NCI-H1417 (cell line): ENCODE measurements around the gene STK10.

Source experiments
- DNase-seq, 3 experiments: peaks; one replicate each; lab custom pipeline; 2025; lab: John Stamatoyannopoulos, UW

STK10 gene

GRCh38 chr5:172142709-172143215 is 45.3 kb downstream of the STK10 start:
- DNase-seq = no peak

- no peak for DNase-seq
These were observed 46.1 kb downstream of the STK10 start for GRCh38 chr5:172141949-172142319.

GRCh38 chr5:172140866-172141265 is 47.2 kb downstream of the STK10 start:
- DNase-seq = no peak

DNA sequence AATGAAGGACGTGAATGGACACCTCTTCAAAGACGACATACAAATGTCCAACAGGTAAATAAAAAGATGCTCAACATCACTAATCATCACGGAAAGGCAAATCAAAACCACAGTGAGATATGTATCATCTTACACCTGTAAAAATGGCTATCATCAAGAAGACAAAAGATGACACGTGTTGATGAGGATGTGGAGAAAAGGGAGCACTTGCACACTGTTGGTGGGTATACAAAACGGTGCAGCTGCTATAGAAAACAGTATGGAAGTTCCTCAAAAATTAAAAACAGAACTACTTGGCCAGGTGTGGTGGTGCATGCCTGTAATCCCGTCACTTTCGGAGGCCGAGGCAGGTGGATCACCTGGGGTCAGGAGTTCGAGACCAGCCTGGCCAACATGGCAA is 47.9 kb downstream of the STK10 start:
- no peak for DNase-seq

GRCh38 chr5:172137046-172137445 is 51.0 kb downstream of the STK10 start:
- DNase-seq = no peak

DNA sequence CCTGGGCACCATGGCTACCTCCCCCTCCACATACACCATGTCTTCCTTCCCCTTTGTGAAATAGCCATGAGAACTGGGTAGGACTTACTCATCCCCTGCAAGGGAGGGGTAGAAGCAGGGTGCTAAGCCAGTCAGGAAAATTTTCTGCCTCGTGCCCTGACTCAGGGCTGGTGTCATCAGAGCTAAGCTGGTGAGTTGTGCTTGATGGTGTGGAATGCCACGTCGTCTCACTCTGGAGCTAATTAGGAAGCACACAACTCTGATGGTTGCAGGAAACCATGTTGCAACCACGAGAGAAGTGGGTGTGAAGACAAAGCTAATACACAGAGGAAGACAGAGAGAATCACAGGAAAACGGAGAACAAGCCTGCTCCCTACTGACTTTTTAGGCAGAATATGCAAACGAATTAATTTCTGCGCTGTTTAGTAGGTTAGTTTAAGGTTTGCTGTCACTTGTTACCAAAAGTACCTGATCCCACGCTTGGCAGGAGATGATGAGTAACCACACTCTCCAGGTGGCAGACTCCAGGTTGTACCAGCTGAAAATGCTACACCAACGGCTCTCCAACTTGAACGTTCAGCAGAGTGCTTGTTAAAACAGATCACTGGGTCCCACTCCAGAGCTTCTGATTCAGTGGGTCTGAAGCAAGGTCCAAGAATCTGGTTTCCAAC is 54.5 kb downstream of the STK10 start:
- no peak for DNase-seq

- DNase-seq = no peak
These were observed 56.3 kb downstream of the STK10 start for GRCh38 chr5:172131690-172132089.

DNA sequence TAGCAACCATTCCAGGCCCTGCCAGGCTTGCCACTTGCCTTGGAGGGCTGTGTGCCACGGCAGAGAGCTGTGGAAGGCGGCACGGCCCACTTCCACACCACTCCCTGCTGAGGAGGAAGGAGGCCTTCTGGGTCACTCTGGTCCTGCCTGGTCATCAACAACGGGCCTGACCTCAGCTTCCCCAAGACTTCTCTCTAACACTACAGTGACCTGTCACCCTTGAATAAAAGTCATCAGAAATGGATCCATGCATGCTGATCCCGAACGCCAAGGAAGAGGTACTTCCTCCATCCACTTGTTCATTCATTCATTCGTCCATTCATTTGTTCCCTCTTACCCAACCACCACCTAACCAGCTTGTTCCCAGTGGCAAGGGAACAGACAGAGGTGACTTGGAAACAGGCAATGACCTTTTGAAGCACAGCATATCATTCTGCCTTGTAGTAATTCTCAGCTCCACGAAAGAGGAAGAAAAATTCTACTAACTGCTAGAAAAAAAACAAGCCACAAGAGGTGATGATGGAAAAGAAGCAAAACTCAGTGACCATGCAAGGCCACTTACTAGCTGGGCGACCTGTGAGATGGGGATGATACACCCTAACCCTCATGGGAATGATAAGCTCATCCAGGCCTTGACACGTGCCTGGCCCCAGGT is 58.6 kb downstream of the STK10 start:
- no peak for DNase-seq

DNA sequence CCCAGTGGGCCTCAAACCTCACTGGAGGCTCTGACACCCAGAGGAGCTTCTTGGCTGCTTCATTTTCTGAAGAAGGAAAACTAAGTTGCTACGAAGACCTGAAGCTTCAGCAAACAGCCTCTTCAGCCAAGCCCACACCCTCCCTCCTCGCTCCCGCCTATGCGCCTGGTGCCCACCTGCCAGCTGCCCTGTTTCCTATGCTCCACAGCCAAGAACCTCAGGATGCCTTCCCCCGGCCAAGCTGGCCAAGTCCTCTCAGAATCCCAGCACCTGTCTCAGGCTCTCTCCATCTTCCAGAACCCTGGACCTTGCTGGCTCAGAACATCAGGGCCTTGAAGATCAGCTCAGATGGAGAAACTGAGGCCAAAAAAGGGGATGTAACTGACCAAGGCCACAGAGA is 60.4 kb downstream of the STK10 start:
- no peak for DNase-seq

- no peak for DNase-seq
These were observed 64.7 kb downstream of the STK10 start for GRCh38 chr5:172123269-172123692.

- no peak for DNase-seq
These were observed 67.9 kb downstream of the STK10 start for GRCh38 chr5:172119921-172120688.

GRCh38 chr5:172118891-172119290 is 69.1 kb downstream of the STK10 start:
- no peak for DNase-seq

GRCh38 chr5:172117977-172118701 is 69.9 kb downstream of the STK10 start:
- DNase-seq = no peak

- DNase-seq = no peak
These were observed 72.5 kb downstream of the STK10 start for GRCh38 chr5:172115541-172115982.

DNA sequence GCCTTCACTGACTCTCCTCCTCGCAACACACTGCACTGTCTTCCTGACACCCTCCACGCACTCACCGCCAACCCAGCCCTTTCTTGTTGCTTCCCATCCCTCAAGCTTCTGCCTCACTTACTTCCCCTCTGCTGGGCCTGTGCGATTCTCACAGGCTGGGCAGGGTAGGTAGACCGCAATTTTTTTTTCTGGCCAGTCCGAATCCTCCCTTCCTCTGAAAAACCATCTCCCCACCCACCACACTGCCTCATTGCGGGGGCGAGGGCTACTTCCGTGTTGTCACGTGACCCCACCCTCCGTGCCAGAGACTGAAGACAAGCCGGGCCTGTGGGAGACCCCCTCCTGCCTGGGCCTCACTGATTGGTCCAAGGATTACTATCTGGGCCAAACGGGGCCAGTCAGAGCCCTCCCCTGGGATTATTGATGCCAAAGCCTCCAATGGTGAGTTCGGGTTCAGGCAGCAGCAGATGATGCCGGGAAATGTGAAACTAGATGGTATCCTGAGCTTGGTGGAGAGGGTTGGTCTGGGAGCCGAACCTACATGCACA is 73.1 kb downstream of the STK10 start:
- no peak for DNase-seq

GRCh38 chr5:172113036-172113435 is 75.0 kb downstream of the STK10 start:
- no peak for DNase-seq

GRCh38 chr5:172111852-172112225 is 76.2 kb downstream of the STK10 start:
- no peak for DNase-seq

GRCh38 chr5:172110921-172111851 is 76.8 kb downstream of the STK10 start:
- no peak for DNase-seq

DNA sequence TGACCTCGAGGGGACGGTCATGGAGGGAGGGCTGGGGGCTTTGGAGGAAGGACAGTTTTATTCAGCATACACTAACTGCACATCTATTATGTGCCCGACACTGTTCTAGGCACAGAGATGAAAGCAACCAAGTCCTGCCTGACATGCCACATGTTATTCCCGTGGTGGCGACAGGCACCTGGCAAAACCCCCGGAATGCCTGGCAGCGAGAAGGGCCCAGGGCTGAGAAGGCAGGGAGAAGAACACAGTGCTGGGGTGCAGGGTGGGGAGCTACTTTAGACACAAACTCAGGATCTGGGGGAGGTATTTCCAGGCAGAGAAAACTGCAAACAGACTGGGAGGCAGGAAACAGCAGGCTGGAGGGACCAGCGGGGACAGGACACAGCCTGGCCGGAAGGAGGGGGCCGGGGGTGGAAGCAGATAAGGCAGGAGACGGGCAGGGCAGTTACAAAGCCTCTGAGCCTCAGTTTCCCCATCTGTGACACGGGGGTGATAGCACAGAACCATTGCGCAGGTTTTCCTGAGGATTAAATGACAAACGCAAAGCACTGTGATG is 77.7 kb downstream of the STK10 start:
- DNase-seq = no peak

- DNase-seq = no peak
These were observed 78.3 kb downstream of the STK10 start for GRCh38 chr5:172109749-172110148.

DNA sequence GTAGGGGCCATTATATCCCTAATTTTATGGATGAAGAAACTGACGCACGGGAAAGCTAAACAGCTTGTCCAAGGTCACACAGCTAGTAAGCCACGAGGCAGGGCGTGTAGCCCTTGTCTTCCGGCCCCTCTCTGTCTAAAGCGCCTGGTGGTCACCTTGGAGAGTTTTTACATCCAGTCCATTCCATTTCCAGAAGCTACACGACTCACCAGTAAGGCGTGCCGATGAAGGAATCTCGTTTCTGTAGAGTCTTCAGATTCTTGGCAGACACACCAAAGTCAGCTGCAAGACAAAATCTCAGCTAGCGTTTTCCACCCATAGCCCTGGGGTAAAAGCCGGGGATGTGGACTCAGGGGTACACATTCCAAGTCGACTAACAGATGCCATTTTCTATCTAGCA is 80.5 kb downstream of the STK10 start:
- DNase-seq = no peak
